Duodenal mucosa (tissue), 2 donors: ENCODE measurements around the gene TSEN54.
"Not testable (repeated sequence)": the region's sequence is repeated elsewhere in the genome, so short reads cannot be mapped to it uniquely, and the experiment has no call there.

Experiments used
- H3K27ac ChIP-seq: one replicate; pipeline ENCODE4 v1.7.0; 2013; ENCODE audit warnings: low read depth, low read length
- H3K27me3 ChIP-seq, 2 donors: one replicate each; pipeline ENCODE4 v1.7.0; 2013; ENCODE audit warnings: low read length in 2 of 2, control low read depth in 1 of 2; ENCODE audit not compliant: insufficient read depth in 2 of 2, control insufficient read depth in 1 of 2
- H3K36me3 ChIP-seq, 2 donors: one replicate each; pipeline ENCODE4 v1.7.0; 2013; ENCODE audit warnings: low read length in 2 of 2, control low read depth in 1 of 2; ENCODE audit not compliant: insufficient read depth in 2 of 2, control insufficient read depth in 1 of 2
- H3K4me1 ChIP-seq, 2 donors: one replicate each; pipeline ENCODE4 v1.7.0; 2013; ENCODE audit warnings: low read length in 2 of 2, control low read depth in 1 of 2; ENCODE audit not compliant: insufficient read depth in 2 of 2, control insufficient read depth in 1 of 2
- H3K4me3 ChIP-seq, 2 donors: one replicate each; pipeline ENCODE4 v1.7.0; 2013; ENCODE audit warnings: low read length in 2 of 2, low read depth in 1 of 2
- H3K9ac ChIP-seq, 2 donors: one replicate each; pipeline ENCODE4 v1.7.0; 2013; ENCODE audit warnings: low read length in 2 of 2, low read depth in 1 of 2
- H3K9me3 ChIP-seq, 2 donors: one replicate each; pipeline ENCODE4 v1.7.0; 2013; ENCODE audit warnings: low read length in 2 of 2, control low read depth in 1 of 2; ENCODE audit not compliant: control insufficient read depth in 1 of 2

The TSEN54 gene

DNA sequence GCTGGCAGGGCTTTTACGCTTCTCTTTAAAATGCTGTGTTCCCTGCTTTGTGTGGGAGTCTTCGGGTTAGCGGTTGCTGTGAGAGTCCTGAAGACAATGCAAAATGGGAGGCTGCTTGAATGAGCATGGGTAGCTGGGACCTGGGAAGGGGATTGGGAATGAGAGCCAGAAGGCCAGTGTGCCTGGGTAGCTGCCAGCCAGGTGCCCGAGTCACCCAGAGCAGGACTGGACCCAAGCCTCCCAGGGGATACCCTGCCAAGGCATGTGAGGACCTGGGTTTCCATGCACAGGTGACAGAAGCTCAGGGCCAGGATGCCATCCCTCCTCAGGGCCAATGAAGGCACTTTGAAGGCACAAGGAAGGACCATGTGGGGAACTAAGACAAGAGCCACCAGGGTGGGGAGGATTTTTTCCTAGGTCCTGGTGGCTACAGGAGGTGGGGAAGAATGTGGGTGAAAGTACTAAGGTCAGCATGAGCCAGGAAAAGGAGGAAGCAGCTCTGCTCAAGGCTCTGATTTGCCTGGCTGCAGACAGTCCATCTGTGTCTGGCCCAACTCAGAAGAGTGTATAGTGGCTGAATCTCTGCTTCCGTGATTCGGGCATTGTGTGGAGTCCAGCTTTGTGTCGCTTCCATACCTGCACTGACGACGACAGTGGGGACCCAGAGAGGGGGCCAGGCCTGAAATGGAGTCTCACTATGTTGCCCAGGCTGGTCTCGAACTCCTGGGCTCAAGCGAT lies 39.4 kb upstream of the TSEN54 start:
- peaks cover 0 to 22% of the 10 kb centered on the region in 2 donors for H3K36me3 ChIP-seq
- no peaks in the 10 kb centered on the region for H3K9me3 ChIP-seq
- peak overlapping the region in 1 of 2 donors; percentile 37 for H3K4me3 ChIP-seq
- peaks cover 18 to 30% of the 10 kb centered on the region in 2 donors for H3K4me1 ChIP-seq
- no peaks in the 10 kb centered on the region for H3K27me3 ChIP-seq
- no peak overlapping the region for H3K27ac ChIP-seq
- H3K9ac ChIP-seq: peak overlapping the region in 1 of 2 donors; percentile 32

DNA sequence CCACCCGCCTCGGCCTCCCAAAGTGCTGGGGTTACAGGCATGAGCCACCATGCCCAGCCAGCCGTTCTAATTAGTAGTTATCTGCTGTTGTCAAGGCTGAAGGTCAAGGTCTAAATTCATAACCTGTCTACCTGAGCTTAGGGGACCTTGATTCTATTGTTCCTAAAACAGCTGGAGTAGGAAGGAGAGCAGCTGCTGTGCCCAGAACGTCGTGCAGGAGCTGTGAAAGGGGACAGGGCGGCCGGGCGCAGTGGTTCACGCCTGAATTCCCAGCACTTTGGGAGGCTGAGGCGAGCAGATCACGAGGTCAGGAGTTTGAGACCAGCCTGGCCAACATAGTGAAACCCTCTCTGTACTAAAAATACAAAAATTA lies 38.9 kb upstream of the TSEN54 start:
- H3K9ac ChIP-seq, H3K27ac ChIP-seq, H3K27me3 ChIP-seq, H3K4me3 ChIP-seq, H3K9me3 ChIP-seq: not testable (repeated sequence)
- Histone ChIP-seq H3K36me3 (peaks cover 0 to 16% of the 10 kb centered on the region in 2 donors), H3K4me1 (peaks cover 18 to 26% of the 10 kb centered on the region in 2 donors)

DNA sequence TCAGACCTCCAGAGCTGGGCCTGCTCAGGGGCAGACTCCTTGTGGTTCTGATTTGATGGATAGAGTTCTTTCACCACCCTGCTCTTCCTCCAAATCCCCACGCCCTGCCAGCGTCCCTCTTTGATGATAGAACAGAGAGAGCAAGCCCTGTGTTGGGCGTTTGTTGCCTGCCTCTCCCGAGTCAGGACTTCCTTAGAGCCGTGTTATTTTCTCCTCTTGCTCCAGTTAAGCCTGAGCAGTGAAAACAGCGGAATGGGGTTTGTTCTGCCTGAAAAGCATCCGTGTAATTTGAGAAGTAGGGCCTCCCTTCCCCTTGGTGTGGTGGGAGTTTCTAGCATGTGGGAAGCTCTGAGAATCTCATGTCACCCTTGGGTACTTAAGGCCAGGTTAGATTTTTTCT lies 37.8 kb upstream of the TSEN54 start:
- Histone ChIP-seq H3K4me3 (no peak overlapping the region), H3K9me3 (no peaks in the 10 kb centered on the region), H3K9ac (no peak overlapping the region), H3K27me3 (no peaks in the 10 kb centered on the region), H3K36me3 (peaks cover 0 to 6% of the 10 kb centered on the region in 2 donors), H3K27ac (no peak overlapping the region), H3K4me1 (peaks cover 18 to 26% of the 10 kb centered on the region in 2 donors)

DNA sequence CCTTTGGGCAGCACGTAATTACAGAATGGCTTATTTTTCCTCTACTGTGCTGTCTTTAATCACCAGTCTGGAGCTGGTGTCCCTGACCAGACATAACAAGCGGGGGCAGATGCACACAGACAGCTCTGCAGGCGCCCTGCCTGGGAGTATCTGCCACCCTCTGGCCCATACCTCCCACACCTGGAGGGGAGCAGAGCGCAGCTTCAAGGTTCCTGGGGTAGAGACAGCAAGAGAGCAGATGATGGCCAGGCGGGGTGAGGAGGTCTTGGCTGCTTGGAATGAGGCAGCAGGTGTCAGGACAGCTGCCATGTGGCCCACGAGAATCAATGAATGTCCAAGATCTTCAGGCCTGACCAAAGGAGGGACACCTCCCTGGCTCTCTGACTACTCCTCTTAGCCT lies 36.0 kb upstream of the TSEN54 start:
- Histone ChIP-seq H3K4me1 (peaks cover 18 to 25% of the 10 kb centered on the region in 2 donors), H3K27ac (no peak overlapping the region), H3K9ac (no peak overlapping the region), H3K9me3 (no peaks in the 10 kb centered on the region), H3K27me3 (no peaks in the 10 kb centered on the region), H3K4me3 (no peak overlapping the region), H3K36me3 (no peaks in the 10 kb centered on the region)

DNA sequence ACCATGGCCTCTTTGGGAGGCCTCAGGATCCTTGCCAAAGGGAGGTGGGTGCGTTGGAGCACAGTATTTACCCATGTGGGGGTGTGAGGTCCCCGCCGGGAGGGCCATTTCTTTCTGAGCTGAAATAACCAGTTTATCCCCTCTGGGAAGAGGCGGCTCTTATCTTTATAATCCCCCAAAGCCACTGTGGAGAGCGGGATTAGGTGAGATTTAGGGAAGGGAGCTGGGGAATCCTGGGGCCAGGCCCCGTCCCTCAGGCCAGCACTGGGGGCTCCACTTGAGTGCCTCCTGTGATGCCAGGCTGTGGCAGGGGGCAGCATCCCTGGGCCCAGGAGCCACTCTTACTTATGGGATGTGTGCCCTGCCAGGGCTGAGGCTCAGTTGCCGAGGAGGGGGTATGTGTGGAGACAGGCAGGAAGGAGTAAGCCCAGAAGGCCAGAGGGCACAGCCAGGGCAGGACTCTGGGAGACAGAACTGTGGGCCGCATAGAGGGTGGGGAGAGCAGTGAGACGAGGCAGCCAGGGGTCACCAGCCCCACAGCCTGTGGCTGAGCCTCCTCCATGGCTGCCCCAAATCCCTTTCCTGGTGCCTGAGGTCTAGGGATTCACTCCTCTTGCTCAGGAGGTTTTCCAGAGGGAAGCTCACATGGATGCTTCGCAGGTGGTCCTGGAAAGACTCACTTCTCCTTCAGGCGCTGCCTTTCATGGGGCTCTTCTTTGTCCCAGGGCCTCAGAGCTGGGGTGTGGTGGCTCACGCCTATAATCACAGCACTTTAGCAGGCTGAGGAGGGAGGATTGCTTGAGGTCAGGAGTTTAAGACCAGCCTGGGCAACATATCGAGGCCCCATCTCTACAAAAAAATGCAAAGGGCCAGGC lies 34.9 kb upstream of the TSEN54 start:
- Histone ChIP-seq H3K4me1 (peaks cover 12 to 16% of the 10 kb centered on the region in 2 donors), H3K36me3 (peaks cover 0 to 3% of the 10 kb centered on the region in 2 donors), H3K27me3 (no peaks in the 10 kb centered on the region), H3K9me3 (no peaks in the 10 kb centered on the region), H3K9ac (no peak overlapping the region), H3K27ac (no peak overlapping the region), H3K4me3 (no peak overlapping the region)

DNA sequence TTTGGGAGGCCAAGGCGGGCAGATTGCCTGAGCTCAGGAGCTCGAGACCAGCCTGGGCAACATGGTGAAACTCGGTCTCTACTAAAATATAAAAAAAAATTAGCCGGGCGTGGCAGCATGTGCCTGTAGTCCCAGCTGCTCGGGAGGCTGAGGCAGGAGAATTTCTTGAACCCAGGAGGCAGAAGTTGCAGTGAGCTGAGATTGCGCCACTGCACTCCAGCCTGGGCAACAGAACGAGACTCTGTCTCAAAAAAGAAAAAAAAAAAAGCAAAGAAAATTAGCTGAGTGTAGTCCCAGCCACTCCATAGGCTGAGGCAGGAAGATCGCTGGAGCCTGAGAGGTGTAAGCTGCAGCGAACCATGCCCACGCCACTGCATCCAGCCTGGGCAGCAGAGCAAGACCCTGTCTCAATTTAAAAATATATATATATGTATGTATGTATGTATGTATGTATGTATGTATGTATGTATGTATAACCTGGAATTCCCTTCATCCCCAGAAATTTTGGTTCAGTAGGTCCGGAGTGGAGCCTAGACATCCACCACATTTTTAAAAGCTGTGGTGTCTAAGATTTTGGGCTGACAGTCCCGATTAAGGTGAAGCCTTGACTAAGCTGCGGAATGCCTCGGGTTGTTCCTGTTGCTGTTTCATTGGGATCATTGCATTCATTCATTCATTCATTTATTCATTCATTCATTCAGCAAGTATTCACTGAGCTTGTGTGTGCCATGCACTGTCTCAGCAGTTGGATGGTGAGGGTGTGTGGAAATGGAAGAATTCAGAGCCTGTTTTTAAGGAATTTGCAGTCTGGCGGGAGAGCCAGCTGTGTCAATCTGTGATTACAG lies 34.0 kb upstream of the TSEN54 start:
- Histone ChIP-seq H3K4me3 (no peak overlapping the region), H3K9me3 (no peaks in the 10 kb centered on the region), H3K27ac (no peak overlapping the region), H3K27me3 (no peaks in the 10 kb centered on the region), H3K9ac (no peak overlapping the region), H3K4me1 (peaks cover 6 to 14% of the 10 kb centered on the region in 2 donors), H3K36me3 (peaks cover 0 to 7% of the 10 kb centered on the region in 2 donors)

DNA sequence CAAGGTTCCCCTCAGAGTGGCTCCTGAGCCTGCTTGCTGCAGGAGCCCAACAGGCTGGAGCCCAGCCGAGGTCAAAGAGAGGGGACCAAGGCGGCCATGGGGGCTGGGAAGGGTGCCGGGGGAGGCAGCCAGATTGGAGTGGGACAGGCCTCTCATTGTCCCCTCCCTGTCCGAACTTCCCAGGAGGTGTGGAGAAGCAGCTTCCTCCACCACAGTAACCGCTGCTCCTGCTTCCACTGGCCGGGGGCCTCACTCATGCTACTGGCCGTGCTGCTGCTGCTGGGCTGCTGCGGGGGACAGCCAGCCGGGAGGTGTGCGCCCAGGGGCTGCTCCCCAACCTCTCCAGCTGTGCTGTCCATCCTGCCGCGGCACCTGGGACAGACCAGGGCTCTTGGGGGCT lies 30.6 kb upstream of the TSEN54 start:
- Histone ChIP-seq H3K9ac (no peak overlapping the region), H3K4me3 (no peak overlapping the region), H3K9me3 (no peaks in the 10 kb centered on the region), H3K27me3 (no peaks in the 10 kb centered on the region), H3K36me3 (peaks cover 0 to 11% of the 10 kb centered on the region in 2 donors), H3K27ac (no peak overlapping the region), H3K4me1 (peaks cover 26 to 32% of the 10 kb centered on the region in 2 donors)

DNA sequence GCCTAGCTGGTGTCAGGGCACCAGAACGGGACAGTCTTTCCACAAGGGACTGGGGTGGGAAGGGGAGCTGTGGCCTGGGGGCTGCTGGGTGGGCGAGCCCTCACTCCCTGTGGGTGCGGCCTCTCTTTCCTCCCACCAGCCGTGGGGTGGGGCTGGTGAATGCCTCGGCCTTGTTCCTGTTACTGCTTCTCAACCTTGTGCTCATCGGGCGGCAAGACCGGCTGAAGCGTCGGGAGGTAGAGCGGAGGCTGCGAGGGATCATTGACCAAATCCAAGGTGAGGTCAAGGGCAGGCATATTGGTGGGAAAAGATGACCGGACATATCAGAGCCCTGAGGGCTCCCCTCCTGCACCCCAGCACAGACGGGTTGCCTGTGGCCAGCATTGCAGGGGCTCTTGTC lies 30.2 kb upstream of the TSEN54 start:
- Histone ChIP-seq H3K4me1 (peaks cover 30 to 36% of the 10 kb centered on the region in 2 donors), H3K9me3 (no peaks in the 10 kb centered on the region), H3K27me3 (no peaks in the 10 kb centered on the region), H3K36me3 (peaks cover 0 to 11% of the 10 kb centered on the region in 2 donors), H3K4me3 (no peak overlapping the region), H3K9ac (no peak overlapping the region), H3K27ac (no peak overlapping the region)

DNA sequence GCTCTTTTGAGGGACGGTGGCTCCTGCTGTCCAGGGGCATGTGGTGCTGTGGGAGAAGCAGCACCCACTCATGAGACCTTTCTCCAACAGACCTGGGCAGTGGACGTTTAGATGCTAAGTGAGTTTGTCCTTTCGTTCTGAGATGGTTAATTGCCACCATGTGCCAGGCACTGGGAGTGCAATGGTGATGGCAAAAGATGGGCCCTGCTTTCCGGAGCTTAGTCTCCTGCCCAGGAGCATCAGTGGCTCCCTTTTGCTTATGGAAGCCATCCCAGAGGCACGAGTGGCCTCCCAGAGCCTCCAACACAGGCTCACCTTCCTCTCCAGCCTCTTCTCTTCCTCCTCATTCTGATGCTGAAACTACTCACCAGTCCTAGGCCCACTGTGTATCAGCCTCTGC lies 29.4 kb upstream of the TSEN54 start:
- no peaks in the 10 kb centered on the region for H3K27me3 ChIP-seq
- H3K36me3 ChIP-seq: peaks cover 0 to 17% of the 10 kb centered on the region in 2 donors
- H3K9me3 ChIP-seq: no peaks in the 10 kb centered on the region
- H3K4me1 ChIP-seq: peaks cover 30 to 33% of the 10 kb centered on the region in 2 donors
- H3K9ac ChIP-seq: no peak overlapping the region
- no peak overlapping the region for H3K27ac ChIP-seq
- no peak overlapping the region for H3K4me3 ChIP-seq
